MM.1S (cell line): ENCODE data around the gene ARHGAP25.

ENCODE experiments used
- DNase-seq: peaks from one replicate; pipeline ENCODE4 v3.0.0-alpha.2; 2015
- H2AFZ ChIP-seq: fragments of 300-600 bp; sonication (generic); 2 replicates; pipeline ENCODE4 v1.6.0; 2016; ENCODE audit warnings: antibody characterized with exemption, low read length
- H3F3A ChIP-seq: fragments of 300-600 bp; sonication (generic); 2 replicates; pipeline ENCODE4 v1.6.1; 2016; ENCODE audit warnings: mild to moderate bottlenecking, antibody characterized with exemption, low read length, moderate library complexity, mixed read lengths; ENCODE audit not compliant: insufficient read depth
- H3K27ac ChIP-seq: fragments of 300-600 bp; sonication (generic); 2 replicates; pipeline ENCODE4 v1.5.1; 2016; ENCODE audit warnings: mild to moderate bottlenecking, low read length
- H3K27me3 ChIP-seq: fragments of 300-600 bp; sonication (generic); replicated peaks from 2 replicates; pipeline ENCODE4 v1.6.0; 2016; ENCODE audit warnings: low read length; ENCODE audit not compliant: insufficient read depth
- H3K36me3 ChIP-seq: fragments of 300-600 bp; sonication (generic); replicated peaks from 2 replicates; pipeline ENCODE4 v1.6.1; 2016; ENCODE audit warnings: mild to moderate bottlenecking, low read length, mixed read lengths; ENCODE audit not compliant: insufficient read depth
- H3K4me1 ChIP-seq: fragments of 300-600 bp; sonication (generic); 2 replicates; pipeline ENCODE4 v1.6.1; 2016; ENCODE audit warnings: low read length, mixed read lengths
- H3K4me2 ChIP-seq: fragments of 300-600 bp; sonication (generic); 2 replicates; pipeline ENCODE4 v1.6.0; 2016; ENCODE audit warnings: low read depth, low read length
- H3K4me3 ChIP-seq: fragments of 300-600 bp; sonication (generic); 2 replicates; pipeline ENCODE4 v1.5.1; 2016; ENCODE audit warnings: low read length, mixed read lengths
- H3K79me2 ChIP-seq: fragments of 300-600 bp; sonication (generic); 2 replicates; pipeline ENCODE4 v1.6.1; 2016; ENCODE audit warnings: mixed run types, low read length, mixed read lengths
- H3K9ac ChIP-seq: fragments of 300-600 bp; sonication (generic); 2 replicates; pipeline ENCODE4 v1.6.1; 2016; ENCODE audit warnings: low read length, mixed read lengths
- H3K9me2 ChIP-seq: fragments of 300-600 bp; sonication (generic); replicated peaks from 2 replicates; pipeline ENCODE4 v1.6.1; 2016; ENCODE audit warnings: mild to moderate bottlenecking, low read length, mixed read lengths; ENCODE audit not compliant: insufficient read depth
- H3K9me3 ChIP-seq: fragments of 300-600 bp; sonication (generic); replicated peaks from 2 replicates; pipeline ENCODE4 v1.6.1; 2016; ENCODE audit warnings: mild to moderate bottlenecking, low read length, mixed read lengths; ENCODE audit not compliant: insufficient read depth
- H4K20me1 ChIP-seq: fragments of 300-600 bp; sonication (generic); 2 replicates; pipeline ENCODE4 v1.6.1; 2016; ENCODE audit warnings: mild to moderate bottlenecking, low read length, moderate library complexity, mixed read lengths; ENCODE audit not compliant: insufficient read depth
- EZH2 ChIP-seq: fragments of 300-600 bp; sonication (generic); optimal IDR thresholded peaks from 2 replicates; pipeline ENCODE3; 2017; ENCODE audit warnings: low read depth, mild to moderate bottlenecking, antibody characterized with exemption, low read length, mixed read lengths
- EZH2phosphoT487 ChIP-seq: fragments of 300-600 bp; sonication (generic); IDR thresholded peaks from 2 replicates; pipeline ENCODE4 v1.6.1; 2018; ENCODE audit warnings: antibody characterized with exemption, low read length
- TF ChIP-seq, protein P1 (sequence below): fragments of 300-600 bp; sonication (generic); IDR thresholded peaks from 2 replicates; pipeline ENCODE4 v1.5.1; 2016; ENCODE audit warnings: antibody characterized with exemption, low read length, mixed read lengths

ARHGAP25 gene

DNA sequence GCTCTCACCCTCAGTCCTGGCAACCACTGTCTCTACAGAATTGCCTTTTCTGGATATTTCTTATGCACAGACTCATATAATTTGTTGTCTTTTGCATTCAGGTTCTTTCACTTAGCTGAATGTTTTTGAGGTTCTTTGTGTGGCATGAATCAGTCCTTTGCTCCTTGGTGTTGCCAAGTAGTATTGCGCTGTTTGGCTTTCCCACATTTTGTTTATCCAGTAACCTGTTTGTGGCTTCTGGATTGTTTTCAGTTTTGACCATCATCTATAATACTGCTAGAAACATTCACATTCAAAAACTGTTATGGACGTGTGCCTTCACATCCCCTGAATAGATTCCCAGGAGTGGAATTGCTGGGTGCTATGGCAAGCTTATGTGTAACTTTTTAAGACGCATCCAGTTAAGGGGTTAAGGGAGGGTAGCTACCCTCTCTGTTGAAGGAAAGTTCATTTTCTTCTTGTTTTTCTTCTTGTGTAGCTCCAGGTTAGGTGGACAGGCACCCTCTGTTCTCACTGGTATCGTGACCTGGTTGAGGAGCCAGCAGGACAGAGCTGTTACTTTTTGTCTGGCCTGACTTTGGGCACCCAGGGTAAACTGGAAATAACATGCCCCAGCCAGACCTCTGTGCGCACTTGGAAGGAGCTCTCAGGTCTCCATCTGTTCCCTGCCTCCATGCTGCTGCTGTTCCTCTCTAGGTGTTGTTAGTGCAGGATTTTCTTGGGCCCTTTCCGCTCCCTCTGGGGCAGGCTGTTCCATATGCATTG lies 29.6 kb downstream of the ARHGAP25 start:
- Histone ChIP-seq H3K4me2 (peak overlapping the region; percentile 53; the same call in 1 of the 2 replicates), H3K4me1 (peaks cover 71% of the 10 kb centered on the region), H3K27ac (no peak overlapping the region), H3K9ac (no peak overlapping the region), H3K9me3 (no peaks in the 10 kb centered on the region), H3K9me2 (no peaks in the 10 kb centered on the region), H3K4me3 (no peak overlapping the region), H3K36me3 (no peaks in the 10 kb centered on the region), H2AFZ (peak overlapping the region; percentile 54; the same call in 1 of the 2 replicates), H3K27me3 (no peaks in the 10 kb centered on the region), H4K20me1 (no peaks in the 10 kb centered on the region), H3K79me2 (peaks cover 3% of the 10 kb centered on the region; the same call in 1 of the 2 replicates), H3F3A (peaks cover 48% of the 10 kb centered on the region)
- no peak for DNase-seq
- TF ChIP-seq EZH2phosphoT487 (no peak), EZH2 (no peak)
- TF ChIP-seq, protein P1, sequence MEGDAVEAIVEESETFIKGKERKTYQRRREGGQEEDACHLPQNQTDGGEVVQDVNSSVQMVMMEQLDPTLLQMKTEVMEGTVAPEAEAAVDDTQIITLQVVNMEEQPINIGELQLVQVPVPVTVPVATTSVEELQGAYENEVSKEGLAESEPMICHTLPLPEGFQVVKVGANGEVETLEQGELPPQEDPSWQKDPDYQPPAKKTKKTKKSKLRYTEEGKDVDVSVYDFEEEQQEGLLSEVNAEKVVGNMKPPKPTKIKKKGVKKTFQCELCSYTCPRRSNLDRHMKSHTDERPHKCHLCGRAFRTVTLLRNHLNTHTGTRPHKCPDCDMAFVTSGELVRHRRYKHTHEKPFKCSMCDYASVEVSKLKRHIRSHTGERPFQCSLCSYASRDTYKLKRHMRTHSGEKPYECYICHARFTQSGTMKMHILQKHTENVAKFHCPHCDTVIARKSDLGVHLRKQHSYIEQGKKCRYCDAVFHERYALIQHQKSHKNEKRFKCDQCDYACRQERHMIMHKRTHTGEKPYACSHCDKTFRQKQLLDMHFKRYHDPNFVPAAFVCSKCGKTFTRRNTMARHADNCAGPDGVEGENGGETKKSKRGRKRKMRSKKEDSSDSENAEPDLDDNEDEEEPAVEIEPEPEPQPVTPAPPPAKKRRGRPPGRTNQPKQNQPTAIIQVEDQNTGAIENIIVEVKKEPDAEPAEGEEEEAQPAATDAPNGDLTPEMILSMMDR = no peak

DNA sequence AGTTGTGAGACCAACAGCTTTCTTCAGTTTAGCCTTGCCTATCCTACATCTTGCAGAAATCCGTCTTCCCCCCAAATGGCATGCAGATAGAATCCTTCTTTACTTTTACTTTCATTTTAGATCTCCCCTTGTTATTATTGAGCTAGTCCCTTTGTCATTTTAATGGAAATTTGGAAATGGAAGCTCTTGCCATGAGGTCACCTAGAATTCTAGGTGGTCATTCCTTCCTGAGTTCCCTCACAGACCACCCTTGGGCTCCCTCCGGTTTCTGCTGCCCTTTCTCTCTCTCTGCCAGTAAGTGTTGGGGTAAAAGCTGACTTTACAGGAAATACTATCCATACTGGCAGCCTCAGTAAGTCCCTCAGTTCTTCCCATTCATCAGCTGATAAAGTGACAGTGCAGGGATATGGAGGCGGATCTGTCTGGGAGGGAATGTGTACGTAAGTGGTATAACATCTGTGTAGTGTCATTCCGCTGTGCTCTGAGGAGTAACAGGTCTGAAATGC lies 30.2 kb downstream of the ARHGAP25 start:
- H3F3A ChIP-seq = peaks cover 48% of the 10 kb centered on the region
- peak overlapping the region; percentile 54 for H2AFZ ChIP-seq
- DNase-seq = no peak
- H3K36me3 ChIP-seq = no peaks in the 10 kb centered on the region
- peak overlapping the region; percentile 53 for H3K4me2 ChIP-seq
- H3K4me3 ChIP-seq = peak overlapping the region; percentile 11; the same call in 1 of the 2 replicates
- no peaks in the 10 kb centered on the region for H4K20me1 ChIP-seq
- no peak overlapping the region for H3K9ac ChIP-seq
- peaks cover 3% of the 10 kb centered on the region; the same call in 1 of the 2 replicates for H3K79me2 ChIP-seq
- H3K27me3 ChIP-seq = no peaks in the 10 kb centered on the region
- no peak overlapping the region for H3K27ac ChIP-seq
- TF ChIP-seq, protein P1 = no peak
- TF ChIP-seq EZH2 = no peak
- no peak for TF ChIP-seq EZH2phosphoT487
- no peaks in the 10 kb centered on the region for H3K9me2 ChIP-seq
- H3K4me1 ChIP-seq = peaks cover 71% of the 10 kb centered on the region
- H3K9me3 ChIP-seq = no peaks in the 10 kb centered on the region

GRCh38 chr2:68765739-68766375 lies 31.2 kb downstream of the ARHGAP25 start:
- Histone ChIP-seq H3K4me2 (peak overlapping the region; percentile 86), H2AFZ (peak overlapping the region; percentile 57), H3K79me2 (peaks cover 3% of the 10 kb centered on the region; the same call in 1 of the 2 replicates), H3K36me3 (no peaks in the 10 kb centered on the region), H3K9me2 (no peaks in the 10 kb centered on the region), H3K4me3 (peak overlapping the region; percentile 5), H3K27ac (peak overlapping the region; percentile 82), H3K27me3 (no peaks in the 10 kb centered on the region), H4K20me1 (no peaks in the 10 kb centered on the region), H3K4me1 (peaks cover 81% of the 10 kb centered on the region), H3K9me3 (no peaks in the 10 kb centered on the region), H3K9ac (peak overlapping the region; percentile 29; the same call in 1 of the 2 replicates), H3F3A (peaks cover 48% of the 10 kb centered on the region)
- DNase-seq = peak; percentile 30
- TF ChIP-seq, protein P1 = 0 out of 2 replicates have a peak, but pooled peaks have one; percentile 17
- TF ChIP-seq EZH2 (no peak), EZH2phosphoT487 (no peak)
